ENCODE data around the gene OMP. TPM values are rescaled to one million over a fixed set of nuclear protein-coding genes. Genes with fewer than 3 reads are reported as not detected.

The OMP gene
- polyA plus RNA-seq, 1 donor from 2014 or later = not detected

- no peaks in the 10 kb centered on the region for H3K79me2 ChIP-seq (replicated peaks; ENCODE audit: insufficient read depth, low read length)
- no peaks in the 10 kb centered on the region for H4K20me1 ChIP-seq (ENCODE audit: insufficient read depth)
- no peaks in the 10 kb centered on the region for H3K27me3 ChIP-seq (ENCODE audit: insufficient read depth, low read depth, low read length)
- H3K36me3 ChIP-seq (ENCODE audit: insufficient read depth, low read length) = no peaks in the 10 kb centered on the region
- H3K9me3 ChIP-seq (ENCODE audit: low read length) = no peaks in the 10 kb centered on the region
- no peak overlapping the region for H3K4me2 ChIP-seq (ENCODE audit: low read length)
- no peak overlapping the region for H3K4me3 ChIP-seq (ENCODE audit: low read length)
- H3F3A ChIP-seq (ENCODE audit: insufficient read depth, low read length, poor library complexity, severe bottlenecking) = no peaks in the 10 kb centered on the region
- TF ChIP-seq REST (IDR thresholded peaks at IDR 0.05; ENCODE audit: borderline replicate concordance) = no peak
- TF ChIP-seq TAF1 (IDR thresholded peaks at IDR 0.05; ENCODE audit: low read depth) = no peak
- TF ChIP-seq EP300 (conservative IDR thresholded peaks at IDR 0.05; ENCODE audit: poor library complexity, severe bottlenecking) = no peak
- no peak for TF ChIP-seq RAD21 (conservative IDR thresholded peaks at IDR 0.05)
- TF ChIP-seq EZH2 (IDR thresholded peaks at IDR 0.05; ENCODE audit: borderline replicate concordance, insufficient read depth, low read length, poor library complexity, severe bottlenecking) = no peak
- no peak overlapping the region for H3K9ac ChIP-seq (ENCODE audit: low read length)
- H3K27ac ChIP-seq (ENCODE audit: low read length) = no peak overlapping the region
- H2AFZ ChIP-seq (ENCODE audit: low read depth, low read length) = no peak overlapping the region
- H3K9me2 ChIP-seq (ENCODE audit: insufficient read depth, low read length) = no peaks in the 10 kb centered on the region
Measured at GRCh38 chr11:77062924-77063323, 39.7 kb upstream of the OMP start.

GRCh38 chr11:77063407-77063806 is 39.2 kb upstream of the OMP start:
- H3K4me3 ChIP-seq (ENCODE audit: low read length) = no peak overlapping the region
- H4K20me1 ChIP-seq (ENCODE audit: insufficient read depth) = no peaks in the 10 kb centered on the region
- no peak for TF ChIP-seq EP300 (conservative IDR thresholded peaks at IDR 0.05; ENCODE audit: poor library complexity, severe bottlenecking)
- no peak for TF ChIP-seq EZH2 (IDR thresholded peaks at IDR 0.05; ENCODE audit: borderline replicate concordance, insufficient read depth, low read length, poor library complexity, severe bottlenecking)
- TF ChIP-seq CTCF (IDR thresholded peaks at IDR 0.05; ENCODE audit: poor library complexity, severe bottlenecking) = no peak
- no peak for TF ChIP-seq MXI1 (conservative IDR thresholded peaks at IDR 0.05; ENCODE audit: poor library complexity, severe bottlenecking)
- TF ChIP-seq REST (IDR thresholded peaks at IDR 0.05; ENCODE audit: borderline replicate concordance) = no peak
- no peak for TF ChIP-seq TAF1 (IDR thresholded peaks at IDR 0.05; ENCODE audit: low read depth)
- TF ChIP-seq RAD21 (conservative IDR thresholded peaks at IDR 0.05) = no peak
- TF ChIP-seq POLR2AphosphoS5 (IDR thresholded peaks at IDR 0.05) = no peak
- no peak for TF ChIP-seq SMC3 (conservative IDR thresholded peaks at IDR 0.05; ENCODE audit: poor library complexity)
- no peaks in the 10 kb centered on the region for H3K36me3 ChIP-seq (ENCODE audit: insufficient read depth, low read length)
- H3K27me3 ChIP-seq (ENCODE audit: insufficient read depth, low read depth, low read length) = no peaks in the 10 kb centered on the region
- no peaks in the 10 kb centered on the region for H3K9me3 ChIP-seq (ENCODE audit: low read length)
- H3K9ac ChIP-seq (ENCODE audit: low read length) = no peak overlapping the region
- no peak overlapping the region for H3K27ac ChIP-seq (ENCODE audit: low read length)
- no peak overlapping the region for H2AFZ ChIP-seq (ENCODE audit: low read depth, low read length)
- H3K9me2 ChIP-seq (ENCODE audit: insufficient read depth, low read length) = no peaks in the 10 kb centered on the region
- H3K79me2 ChIP-seq (replicated peaks; ENCODE audit: insufficient read depth, low read length) = no peaks in the 10 kb centered on the region
- no peak overlapping the region for H3K4me2 ChIP-seq (ENCODE audit: low read length)
- no peaks in the 10 kb centered on the region for H3F3A ChIP-seq (ENCODE audit: insufficient read depth, low read length, poor library complexity, severe bottlenecking)
